H1 (cell line): ENCODE measurements around the gene MOGAT3. TPM values are rescaled to one million over a fixed set of nuclear protein-coding genes. Genes with fewer than 3 reads are reported as not detected.

Experiments used
- CTCF ChIA-PET: fragments of 300-600 bp; sonication (Branson Sonifier 250); formaldehyde crosslinking; loops from one replicate; lab custom pipeline; 2021; ENCODE audit not compliant: partially characterized antibody; lab: Charles Lee
- POLR2A ChIA-PET: fragments of 300-600 bp; sonication (Branson Sonifier 250); formaldehyde crosslinking; loops from one replicate; lab custom pipeline; 2021; ENCODE audit warnings: inconsistent platforms; ENCODE audit not compliant: partially characterized antibody; lab: Charles Lee
- DNase-seq, 2 experiments: peaks; one replicate each; pipeline versions ENCODE4 v3.0.0 to v3.0.0-alpha.2; 2010 to 2022; ENCODE audit warnings: low spot score in 2 of 2, low read depth in 1 of 2, mixed read lengths in 1 of 2
- FAIRE-seq: peaks from 2 replicates; lab custom pipeline; 2011; peaks lifted over from hg19 to GRCh38; lab: Jason Lieb, UNC
- H2AFZ ChIP-seq: 2 replicates; pipeline ENCODE4 v1.8.1; 2012; ENCODE audit warnings: low read length, inconsistent platforms
- H2AK5ac ChIP-seq: 2 replicates; pipeline ENCODE4 v1.6.1; 2013; ENCODE audit warnings: low read depth, low read length
- H2BK120ac ChIP-seq: replicated peaks from 2 replicates; pipeline ENCODE3; 2013; ENCODE audit warnings: low read depth, low read length, inconsistent platforms
- H2BK12ac ChIP-seq: 2 replicates; pipeline ENCODE4 v1.6.1; 2013; ENCODE audit warnings: low read depth, low read length
- H2BK15ac ChIP-seq: 2 replicates; pipeline ENCODE4 v1.6.1; 2013; ENCODE audit warnings: low read length
- H2BK20ac ChIP-seq: 2 replicates; pipeline ENCODE4 v1.6.1; 2013; ENCODE audit warnings: low read length
- H2BK5ac ChIP-seq: 2 replicates; pipeline ENCODE4 v1.6.1; 2013; ENCODE audit warnings: low read depth, low read length
- H3K14ac ChIP-seq: 2 replicates; pipeline ENCODE4 v1.6.1; 2013; ENCODE audit warnings: inconsistent platforms; ENCODE audit not compliant: insufficient read length
- H3K18ac ChIP-seq: 2 replicates; pipeline ENCODE4 v1.6.1; 2013; ENCODE audit warnings: low read length; ENCODE audit errors: extremely low read depth
- H3K23ac ChIP-seq: 2 replicates; pipeline ENCODE4 v1.6.1; 2013; ENCODE audit warnings: inconsistent platforms; ENCODE audit not compliant: insufficient read length
- H3K23me2 ChIP-seq: 2 replicates; pipeline ENCODE4 v1.6.1; 2013; ENCODE audit warnings: low read depth, low read length
- H3K27ac ChIP-seq: 2 replicates; pipeline ENCODE4 v1.6.1; 2011; ENCODE audit warnings: low read depth, low read length, inconsistent platforms
- H3K27me3 ChIP-seq, 4 experiments: replicated peaks in 1 of 4; 1 replicate in 1 of 4; 2 replicates in 3 of 4; pipeline versions ENCODE4 v1.6.1 to v1.8.1; 2011 to 2013; ENCODE audit warnings: low read length in 3 of 4, mild to moderate bottlenecking in 3 of 4, inconsistent platforms in 2 of 4, mixed read lengths in 2 of 4, moderate library complexity in 1 of 4; ENCODE audit not compliant: control insufficient read depth in 3 of 4, insufficient read depth in 3 of 4; ENCODE audit errors: extremely low read depth in 1 of 4
- H3K36me3 ChIP-seq, 4 experiments: 2 replicates each; pipeline versions ENCODE4 v1.6.1 to v1.8.1; 2011 to 2013; ENCODE audit warnings: mild to moderate bottlenecking in 4 of 4, low read length in 3 of 4, moderate library complexity in 2 of 4, control low read depth in 1 of 4, inconsistent platforms in 1 of 4; ENCODE audit not compliant: insufficient read depth in 4 of 4, control insufficient read depth in 2 of 4
- H3K4ac ChIP-seq: replicated peaks from 2 replicates; pipeline ENCODE3; 2013; ENCODE audit warnings: low read length, low read depth, mixed read lengths, inconsistent platforms; ENCODE audit not compliant: insufficient read length
- H3K4me1 ChIP-seq, 4 experiments: replicated peaks in 1 of 4; 1 replicate in 1 of 4; 2 replicates in 3 of 4; pipeline versions ENCODE4 v1.6.1 to v1.8.1; 2011 to 2013; ENCODE audit warnings: low read length in 3 of 4, inconsistent platforms in 2 of 4, mixed read lengths in 1 of 4; ENCODE audit not compliant: insufficient read depth in 4 of 4, control insufficient read depth in 3 of 4
- H3K4me2 ChIP-seq, 2 experiments: 2 replicates each; pipeline versions ENCODE4 v1.6.1 to v1.8.1; 2011 to 2013; ENCODE audit warnings: low read depth in 2 of 2, low read length in 2 of 2, control low read depth in 1 of 2, inconsistent platforms in 1 of 2, mild to moderate bottlenecking in 1 of 2; ENCODE audit not compliant: insufficient read depth in 1 of 2
- H3K4me3 ChIP-seq, 4 experiments: fragments of 200-600, 300-600 bp in 1 of 4; sonication (generic), shearing (Covaris generic), sonication (Bioruptor Twin) in 1 of 4; 2 replicates each; pipeline versions ENCODE4 v1.5.1 to v1.8.1; 2011 to 2016; ENCODE audit warnings: low read length in 4 of 4, low read depth in 3 of 4, control low read depth in 2 of 4, inconsistent platforms in 2 of 4, mild to moderate bottlenecking in 2 of 4, mixed read lengths in 1 of 4, moderate library complexity in 1 of 4; ENCODE audit not compliant: insufficient read depth in 2 of 4; ENCODE audit errors: extremely low read depth in 1 of 4
- H3K56ac ChIP-seq: replicated peaks from 2 replicates; pipeline ENCODE3; 2013; ENCODE audit warnings: low read depth, mild to moderate bottlenecking, mixed read lengths, low read length, inconsistent platforms; ENCODE audit not compliant: insufficient read length
- H3K79me1 ChIP-seq: 2 replicates; pipeline ENCODE4 v1.6.1; 2013; ENCODE audit warnings: low read depth, low read length, control low read depth
- H3K79me2 ChIP-seq, 2 experiments: 2 replicates each; pipeline versions ENCODE4 v1.6.1 to v1.8.1; 2012 to 2013; ENCODE audit warnings: low read length in 2 of 2, mild to moderate bottlenecking in 2 of 2, inconsistent platforms in 1 of 2; ENCODE audit not compliant: insufficient read depth in 2 of 2, control insufficient read depth in 1 of 2
- H3K9ac ChIP-seq, 4 experiments: replicated peaks in 1 of 4; 1 replicate in 1 of 4; 2 replicates in 3 of 4; pipeline versions ENCODE4 v1.6.1 to v1.8.1; 2011 to 2013; ENCODE audit warnings: low read depth in 3 of 4, low read length in 3 of 4, control low read depth in 2 of 4, mild to moderate bottlenecking in 2 of 4, moderate library complexity in 2 of 4, inconsistent platforms in 1 of 4; ENCODE audit errors: extremely low read depth in 1 of 4
- H3K9me3 ChIP-seq, 2 experiments: 2 replicates each; pipeline versions ENCODE4 v1.6.1 to v1.8.1; 2012 to 2013; ENCODE audit warnings: mild to moderate bottlenecking in 2 of 2, moderate library complexity in 2 of 2, control low read depth in 1 of 2, inconsistent platforms in 1 of 2, low read depth in 1 of 2, low read length in 1 of 2, mixed read lengths in 1 of 2; ENCODE audit not compliant: insufficient read depth in 2 of 2
- H4K20me1 ChIP-seq, 2 experiments: replicated peaks in 1 of 2; 2 replicates each; pipeline versions ENCODE3 to v1.8.1; 2011 to 2013; ENCODE audit warnings: inconsistent platforms in 2 of 2, low read length in 2 of 2, mild to moderate bottlenecking in 1 of 2; ENCODE audit not compliant: insufficient read depth in 2 of 2, control insufficient read depth in 1 of 2
- H4K5ac ChIP-seq: 2 replicates; pipeline ENCODE4 v1.6.1; 2013; ENCODE audit warnings: low read length, low read depth, mixed read lengths, inconsistent platforms; ENCODE audit not compliant: insufficient read length
- H4K8ac ChIP-seq: 2 replicates; pipeline ENCODE4 v1.8.0; 2013; ENCODE audit warnings: mild to moderate bottlenecking, moderate library complexity, low read length, inconsistent platforms; ENCODE audit not compliant: insufficient read depth; ENCODE audit errors: extremely low read depth
- H4K91ac ChIP-seq: replicated peaks from 2 replicates; pipeline ENCODE3; 2013; ENCODE audit warnings: low read length, mixed read lengths, inconsistent platforms; ENCODE audit not compliant: insufficient read length
- BCL11A ChIP-seq, 2 experiments: IDR thresholded peaks; one replicate each; pipeline ENCODE4 v1.6.1; 2011; ENCODE audit warnings: low read depth in 2 of 2, low read length in 2 of 2, mild to moderate bottlenecking in 2 of 2
- CTCF ChIP-seq, 3 experiments: IDR thresholded peaks; 1 replicate in 2 of 3; 2 replicates in 1 of 3; pipeline versions ENCODE4 v1.5.1 to v1.6.1; 2011; ENCODE audit warnings: low read length in 3 of 3, mild to moderate bottlenecking in 3 of 3, inconsistent platforms in 2 of 3, low read depth in 1 of 3, moderate library complexity in 1 of 3; ENCODE audit not compliant: insufficient read depth in 1 of 3; ENCODE audit errors: control extremely low read depth in 1 of 3
- EGR1 ChIP-seq: IDR thresholded peaks from 2 replicates; pipeline ENCODE4 v1.6.1; 2011; ENCODE audit warnings: low read depth, low read length, borderline replicate concordance
- GTF2F1 ChIP-seq: IDR thresholded peaks from 2 replicates; pipeline ENCODE4 v1.6.1; 2012; ENCODE audit warnings: low read depth, low read length, improper control_type of control experiment, borderline replicate concordance
- RXRA ChIP-seq: IDR thresholded peaks from 2 replicates; pipeline ENCODE4 v1.6.1; 2011; ENCODE audit warnings: low read depth, mild to moderate bottlenecking, low read length, moderate library complexity; ENCODE audit not compliant: insufficient read depth
- SAP30 ChIP-seq: fragments of 300-600 bp; sonication (generic); IDR thresholded peaks from 2 replicates; pipeline ENCODE4 v1.7.1; 2012; ENCODE audit warnings: low read length, moderate library complexity, mild to moderate bottlenecking, inconsistent platforms; ENCODE audit not compliant: insufficient read depth, insufficient replicate concordance
- SIN3A ChIP-seq, 2 experiments: IDR thresholded peaks in 1 of 2; conservative IDR thresholded peaks in 1 of 2; 2 replicates each; pipeline ENCODE4 v1.6.1; 2011 to 2012; ENCODE audit warnings: low read length in 2 of 2, improper control_type of control experiment in 1 of 2, low read depth in 1 of 2, mild to moderate bottlenecking in 1 of 2
- SP1 ChIP-seq: IDR thresholded peaks from 2 replicates; pipeline ENCODE4 v1.6.1; 2011; ENCODE audit warnings: low read depth, low read length
- WGBS, 2 experiments: shearing (Covaris generic) in 1 of 2; methylation state at CpG; one replicate each; pipeline versions ENCODE4 v1.1.6 to v1.1.7; 2013 to 2015; ENCODE audit warnings: low lambda C conversion rate in 2 of 2, mixed read lengths in 2 of 2, inconsistent platforms in 1 of 2, low coverage in 1 of 2, missing lambda C conversion rate in 1 of 2; ENCODE audit not compliant: insufficient replicate concordance in 2 of 2, insufficient coverage in 1 of 2, insufficient read length in 1 of 2; ENCODE audit errors: extremely low coverage in 1 of 2, missing lambda C conversion rate in 1 of 2; 5-methylcytosine and 5-hydroxymethylcytosine counted together
- polyA plus RNA-seq, 7 experiments: library from polyadenylated mRNA; depleted of rRNA in 3 of 7; stranded (reverse) in 5 of 7; unstranded in 2 of 7; fragments of >200 nt in 5 of 7; fragments of 200-250 nt in 2 of 7; gene quantifications; 1 replicate in 5 of 7; 2 replicates in 1 of 7; 4 replicates in 1 of 7; pipeline versions ENCODE4 v1.2.1 to v1.2.3, GENCODE V29; 2011 to 2013; ENCODE audit warnings: missing spikeins in 2 of 7, mixed read lengths in 2 of 7
- total RNA-seq: library from RNA; stranded (reverse); fragmentation: NEBNext Ultra II Directional; extraction: Animal tissue kit (Norgen Biotek cat#: 25700); gene quantifications from 2 replicates; pipeline ENCODE4 v1.2.1, GENCODE V29; 2021

MOGAT3 gene
- total and polyA plus RNA-seq, 2 of the 8 experiments (the other 6 are each of a cell fraction or from before 2014, with no cell fraction given) = 0.21 to 0.82 TPM

GRCh38 chr7:101232141-101232850 lies 31.5 kb upstream of the MOGAT3 start:
- Histone ChIP-seq H4K20me1 (peaks cover 0 to 4% of the 10 kb centered on the region in 2 experiments), H2AK5ac (no peak overlapping the region), H3K9me3 (no peaks in the 10 kb centered on the region), H4K91ac (peak overlapping the region; percentile 65), H2AFZ (no peak overlapping the region), H3K56ac (peak overlapping the region; percentile 90), H3K4me1 (peaks cover 0 to 22% (median 10%) of the 10 kb centered on the region in 4 experiments; a peak in 5 of 7 replicates), H3K79me2 (no peaks in the 10 kb centered on the region), H3K79me1 (no peaks in the 10 kb centered on the region), H2BK5ac (peak overlapping the region; percentile 75), H2BK15ac (peak overlapping the region; percentile 88; the same call in 1 of the 2 replicates), H3K23me2 (peaks cover 6% of the 10 kb centered on the region; the same call in 1 of the 2 replicates), H2BK12ac (peak overlapping the region; percentile 75; the same call in 1 of the 2 replicates), H3K4me2 (peak overlapping the region; percentile 70 to 79), H3K9ac (peak overlapping the region in 1 of 4 experiments; percentile 43; a peak in 1 of 7 replicates), H3K18ac (peak overlapping the region; percentile 83), H3K36me3 (no peaks in the 10 kb centered on the region; a peak in 2 of 8 replicates), H3K27ac (0 out of 2 replicates have a peak overlapping the region, but pooled peaks have one; percentile 12), H4K8ac (peak overlapping the region; percentile 82), H3K14ac (no peak overlapping the region), H2BK20ac (0 out of 2 replicates have a peak overlapping the region, but pooled peaks have one; percentile 72), H3K4ac (peak overlapping the region; percentile 85), H3K23ac (no peak overlapping the region), H3K4me3 (peak overlapping the region; percentile 44 to 67 (median 58)), H4K5ac (peak overlapping the region; percentile 24), H2BK120ac (peak overlapping the region; percentile 77), H3K27me3 (no peaks in the 10 kb centered on the region)
- CTCF ChIA-PET = interaction anchor here (1.2 to 6.5 kb wide), 4 partner anchors 12 to 76 kb away, joined by 3 to 69 read pairs (median 28); partner anchors contain the start of gene FIS1
- DNase-seq (peak; percentile 39 to 87), FAIRE-seq (no peak)
- POLR2A ChIA-PET = interaction anchor here (0.6 to 3.9 kb wide), 11 partner anchors 10 to 77 kb away, joined by 3 to 23 read pairs (median 3); partner anchors contain the start of genes FIS1, MOGAT3, PLOD3 and ZNHIT1
- 6% methylated on average over 24 of the region's 52 CpGs; no CpG with 5 or more reads in 1 of the 2 experiments for whole genome bisulfite sequencing, 2 experiments
- TF ChIP-seq EGR1 (peak; percentile 43; the same call in 1 of the 2 replicates), SP1 (no peak), CTCF (IDR thresholded peaks at IDR 0.05; ENCODE audit: control extremely low read depth in 1 of 3, insufficient read depth in 1 of 3, low read depth in 1 of 3, low read length in 3 of 3) (no peak), GTF2F1 (no peak), SIN3A (conservative IDR thresholded peaks at IDR 0.05 in 1 of 2, IDR thresholded peaks at IDR 0.05 in 1 of 2; ENCODE audit: low read depth in 1 of 2, low read length in 2 of 2) (peak in 1 of 2 experiments; percentile 37; a peak in 1 of 4 replicates), BCL11A (IDR thresholded peaks at IDR 0.05; ENCODE audit: low read depth in 2 of 2, low read length in 2 of 2) (no peak), SAP30 (no peak), RXRA (no peak)
